Parathyroid adenoma (tissue), 2 donors: ENCODE data around the gene TJP1.

Experiments used
- H2AFZ ChIP-seq: fragments of 300-600 bp; sonication (generic); one replicate; pipeline ENCODE4 v1.7.0; 2017; ENCODE audit warnings: antibody characterized with exemption, mild to moderate bottlenecking
- H3K27ac ChIP-seq: fragments of 300-600 bp; sonication (generic); one replicate; pipeline ENCODE4 v1.7.0; 2017
- H3K27me3 ChIP-seq: fragments of 300-600 bp; sonication (generic); one replicate; pipeline ENCODE4 v1.7.0; 2017; ENCODE audit warnings: low read length; ENCODE audit not compliant: control insufficient read depth, insufficient read depth
- H3K36me3 ChIP-seq: fragments of 300-600 bp; sonication (generic); one replicate; pipeline ENCODE4 v1.7.0; 2017; ENCODE audit warnings: low read length; ENCODE audit not compliant: control insufficient read depth, insufficient read depth
- H3K4me1 ChIP-seq: fragments of 300-600 bp; sonication (generic); one replicate; pipeline ENCODE4 v1.7.0; 2017; ENCODE audit warnings: control low read depth
- H3K4me2 ChIP-seq: fragments of 300-600 bp; sonication (generic); one replicate; pipeline ENCODE4 v1.7.0; 2017; ENCODE audit warnings: low read length
- H3K4me3 ChIP-seq: fragments of 300-600 bp; sonication (generic); one replicate; pipeline ENCODE4 v1.7.0; 2017; ENCODE audit warnings: low read depth, low read length
- H3K79me2 ChIP-seq: fragments of 300-600 bp; sonication (generic); one replicate; pipeline ENCODE4 v1.7.0; 2017; ENCODE audit warnings: control low read depth
- H3K9ac ChIP-seq: fragments of 300-600 bp; sonication (generic); one replicate; pipeline ENCODE4 v1.7.0; 2017; ENCODE audit warnings: mild to moderate bottlenecking
- H3K9me3 ChIP-seq: fragments of 300-600 bp; sonication (generic); one replicate; pipeline ENCODE4 v1.7.0; 2017; ENCODE audit warnings: low read length; ENCODE audit not compliant: control insufficient read depth
- CTCF ChIP-seq: fragments of 300-600 bp; sonication (generic); IDR thresholded peaks from one replicate; pipeline ENCODE4 v1.7.0; 2017; ENCODE audit warnings: antibody characterized with exemption, mild to moderate bottlenecking
- donor health status: primary hyperparathyroidism.

TJP1 gene

GRCh38 chr15:29687204-29687815 is 135.0 kb downstream of the TJP1 start:
- Histone ChIP-seq H3K9me3 (no peaks in the 10 kb centered on the region), H3K36me3 (no peaks in the 10 kb centered on the region), H3K27me3 (no peaks in the 10 kb centered on the region), H3K79me2 (no peaks in the 10 kb centered on the region), H3K4me1 (no peaks in the 10 kb centered on the region), H3K9ac (no peak overlapping the region), H3K4me2 (no peak overlapping the region), H2AFZ (no peak overlapping the region), H3K4me3 (no peak overlapping the region), H3K27ac (no peak overlapping the region)
- TF ChIP-seq CTCF = no peak

GRCh38 chr15:29686445-29687203 is 135.6 kb downstream of the TJP1 start:
- H3K9me3 ChIP-seq = no peaks in the 10 kb centered on the region
- H3K36me3 ChIP-seq = no peaks in the 10 kb centered on the region
- H3K79me2 ChIP-seq = no peaks in the 10 kb centered on the region
- H3K4me3 ChIP-seq = no peak overlapping the region
- no peak overlapping the region for H2AFZ ChIP-seq
- H3K27ac ChIP-seq = no peak overlapping the region
- H3K4me1 ChIP-seq = no peaks in the 10 kb centered on the region
- TF ChIP-seq CTCF = no peak
- H3K9ac ChIP-seq = no peak overlapping the region
- H3K27me3 ChIP-seq = no peaks in the 10 kb centered on the region
- no peak overlapping the region for H3K4me2 ChIP-seq

GRCh38 chr15:29686079-29686425 is 136.2 kb downstream of the TJP1 start:
- TF ChIP-seq CTCF = no peak
- no peaks in the 10 kb centered on the region for H3K79me2 ChIP-seq
- no peak overlapping the region for H3K27ac ChIP-seq

GRCh38 chr15:29685156-29686078 is 136.9 kb downstream of the TJP1 start:
- TF ChIP-seq CTCF = no peak
- Histone ChIP-seq H3K4me2 (no peak overlapping the region), H3K36me3 (no peaks in the 10 kb centered on the region), H3K9me3 (no peaks in the 10 kb centered on the region), H3K4me3 (no peak overlapping the region), H3K27ac (no peak overlapping the region), H3K9ac (no peak overlapping the region), H3K79me2 (no peaks in the 10 kb centered on the region), H3K27me3 (no peaks in the 10 kb centered on the region), H3K4me1 (no peaks in the 10 kb centered on the region), H2AFZ (no peak overlapping the region)

More at GRCh38 chr15:29686079-29686425, 136.2 kb downstream of the TJP1 start:
- Histone ChIP-seq H3K9me3 (no peaks in the 10 kb centered on the region), H3K4me1 (no peaks in the 10 kb centered on the region), H3K27me3 (no peaks in the 10 kb centered on the region), H2AFZ (no peak overlapping the region), H3K4me2 (no peak overlapping the region), H3K9ac (no peak overlapping the region), H3K4me3 (no peak overlapping the region), H3K36me3 (no peaks in the 10 kb centered on the region)
